Measurements from ENCODE around the gene LSR.

LSR gene

DNA sequence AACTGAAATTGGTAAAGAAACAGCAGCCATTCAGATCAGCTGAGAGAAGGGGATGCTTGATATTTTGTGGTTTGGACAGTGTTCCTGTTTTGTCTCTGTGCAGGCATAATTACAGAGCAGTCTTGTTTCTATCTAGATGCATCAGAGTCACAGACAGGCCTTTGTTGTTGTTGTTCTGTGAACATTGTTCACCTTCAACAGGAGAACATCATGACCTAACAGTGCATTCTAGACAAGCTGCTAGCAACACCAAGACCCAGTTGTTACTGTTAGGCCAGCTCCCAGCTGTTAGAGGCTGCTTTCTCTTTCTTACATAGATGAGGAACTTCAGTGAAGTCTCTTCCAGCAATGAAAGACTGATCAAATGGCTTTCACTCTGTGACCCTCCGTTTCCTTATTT, 8.5 kb upstream of the LSR start:
- in situ Hi-C loops (cut with MboI; ENCODE audit: low sequenced_read_pairs) = no loop called here

DNA sequence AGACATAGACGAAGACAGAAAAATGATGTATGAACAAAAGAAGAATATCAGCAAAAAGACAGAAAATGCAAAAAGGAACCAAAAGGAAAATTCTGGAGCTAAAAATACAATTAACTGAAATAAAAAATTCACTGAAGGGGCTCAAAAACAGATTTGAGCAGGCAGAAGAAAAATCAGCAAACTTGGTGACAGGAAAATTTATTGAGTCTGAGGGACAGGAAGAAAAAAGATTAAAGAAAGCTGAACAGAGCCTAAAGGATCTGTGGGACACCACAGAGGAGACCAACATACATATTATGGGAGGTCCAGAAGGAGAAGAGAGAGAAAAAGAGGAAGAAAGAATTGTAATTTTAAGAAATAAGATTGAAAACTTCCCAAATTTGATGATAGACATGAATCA, 7.4 kb upstream of the LSR start:
- in situ Hi-C loops (cut with MboI; ENCODE audit: low sequenced_read_pairs) = no loop called here

DNA sequence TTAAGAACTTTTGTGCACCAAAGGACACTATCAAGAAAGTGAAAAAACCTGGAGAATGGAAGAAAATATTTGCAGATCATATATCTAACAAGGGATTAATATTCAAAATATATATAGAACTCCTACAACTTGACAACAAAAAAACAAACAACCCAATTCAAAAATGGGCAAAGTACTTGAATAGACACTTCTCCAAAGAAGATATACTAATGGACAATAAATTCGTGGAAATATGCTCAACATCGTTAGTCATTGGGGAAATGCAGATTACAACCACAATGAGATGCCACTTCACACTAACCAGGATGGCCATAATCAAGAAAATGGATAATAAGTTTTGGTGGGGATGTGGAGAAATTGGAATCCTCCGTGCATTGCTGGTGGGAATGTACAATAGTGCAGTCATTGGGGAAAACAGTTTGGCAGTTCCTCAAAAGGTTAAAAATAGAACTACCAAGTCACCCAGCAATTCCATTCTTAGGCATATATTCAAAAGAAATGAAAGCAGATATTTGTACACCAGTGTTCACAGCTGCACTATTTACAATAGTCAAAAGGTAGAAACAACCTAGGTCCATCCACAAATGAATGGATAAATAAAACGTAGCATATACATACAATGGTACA, 2.2 kb upstream of the LSR start:
- in situ Hi-C loops (cut with MboI; ENCODE audit: low sequenced_read_pairs) = no loop called here

DNA sequence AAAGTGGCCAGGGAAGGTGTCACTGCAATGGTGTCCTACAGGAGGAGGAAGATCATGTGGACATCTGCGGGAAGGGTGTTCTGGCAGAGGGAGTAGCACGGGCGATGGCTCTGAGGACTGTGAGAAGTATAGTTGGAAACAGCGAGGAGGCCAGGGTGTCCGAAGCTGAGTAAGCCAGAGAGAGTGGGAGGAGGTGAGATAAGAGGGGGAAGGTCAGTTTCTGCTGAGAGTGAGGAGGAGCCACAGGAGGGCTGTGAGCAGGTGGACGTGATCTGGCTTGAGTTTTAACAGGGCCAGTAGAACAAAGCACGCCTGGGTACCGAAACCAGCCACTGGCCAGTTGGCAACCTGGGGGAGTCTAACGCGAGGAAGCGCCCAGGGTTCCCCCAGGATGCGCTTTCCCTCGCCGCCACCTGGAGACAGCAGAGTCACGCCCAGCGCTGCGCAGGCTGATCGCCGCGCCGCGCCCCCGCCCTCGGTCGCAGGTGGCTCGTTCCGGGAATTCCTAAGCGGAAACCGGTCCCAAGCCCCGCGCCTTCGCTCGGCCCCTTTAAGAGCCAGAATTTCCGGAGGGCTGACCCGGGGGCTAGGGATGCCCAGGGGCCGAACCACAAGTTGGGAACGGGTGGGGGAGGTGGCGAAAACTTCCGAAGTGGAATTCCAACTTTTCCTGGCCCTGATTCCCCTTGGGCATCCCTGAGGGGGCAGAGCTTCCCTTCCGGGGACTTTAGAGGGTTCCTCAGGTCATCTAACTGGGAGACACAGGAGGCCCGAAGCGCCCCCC, 1.1 kb upstream of the LSR start:
- in situ Hi-C loops (cut with MboI; ENCODE audit: low sequenced_read_pairs) = no loop called here

DNA sequence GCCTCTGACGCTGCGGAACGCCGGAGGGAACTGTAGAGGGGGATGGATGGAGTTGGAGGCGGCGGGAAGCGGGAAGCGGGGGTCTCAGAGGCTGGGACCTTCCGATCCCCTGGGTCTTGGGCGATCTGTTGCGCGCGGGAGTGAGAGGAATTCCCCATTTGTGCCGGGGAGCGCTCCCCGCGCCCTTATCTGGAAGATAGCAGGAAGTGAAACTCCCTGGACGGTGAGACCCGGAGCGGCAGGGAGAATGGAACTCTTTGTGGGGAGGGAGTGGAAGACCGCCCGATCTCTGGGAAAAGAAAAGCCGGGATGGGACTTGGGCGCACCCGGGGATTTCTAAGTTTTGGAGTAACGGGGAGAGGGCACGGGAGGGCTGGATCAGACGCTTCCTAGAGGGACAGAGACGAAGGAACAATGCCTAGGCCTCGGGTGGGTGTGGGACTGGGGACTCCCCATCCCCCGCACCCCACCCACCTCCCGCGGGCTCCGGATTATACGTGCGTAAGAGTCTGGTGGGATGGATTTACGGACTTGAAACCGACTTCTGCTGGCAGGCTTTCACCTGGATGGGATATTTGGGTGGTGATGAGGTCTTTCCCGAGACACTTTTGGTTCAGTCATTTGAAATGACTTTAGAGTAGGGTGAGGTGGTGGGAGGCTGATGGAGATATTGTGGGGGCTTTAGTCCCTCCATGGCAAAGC, 495 bp downstream of the LSR start:
- in situ Hi-C loops (cut with MboI; ENCODE audit: low sequenced_read_pairs) = no loop called here

DNA sequence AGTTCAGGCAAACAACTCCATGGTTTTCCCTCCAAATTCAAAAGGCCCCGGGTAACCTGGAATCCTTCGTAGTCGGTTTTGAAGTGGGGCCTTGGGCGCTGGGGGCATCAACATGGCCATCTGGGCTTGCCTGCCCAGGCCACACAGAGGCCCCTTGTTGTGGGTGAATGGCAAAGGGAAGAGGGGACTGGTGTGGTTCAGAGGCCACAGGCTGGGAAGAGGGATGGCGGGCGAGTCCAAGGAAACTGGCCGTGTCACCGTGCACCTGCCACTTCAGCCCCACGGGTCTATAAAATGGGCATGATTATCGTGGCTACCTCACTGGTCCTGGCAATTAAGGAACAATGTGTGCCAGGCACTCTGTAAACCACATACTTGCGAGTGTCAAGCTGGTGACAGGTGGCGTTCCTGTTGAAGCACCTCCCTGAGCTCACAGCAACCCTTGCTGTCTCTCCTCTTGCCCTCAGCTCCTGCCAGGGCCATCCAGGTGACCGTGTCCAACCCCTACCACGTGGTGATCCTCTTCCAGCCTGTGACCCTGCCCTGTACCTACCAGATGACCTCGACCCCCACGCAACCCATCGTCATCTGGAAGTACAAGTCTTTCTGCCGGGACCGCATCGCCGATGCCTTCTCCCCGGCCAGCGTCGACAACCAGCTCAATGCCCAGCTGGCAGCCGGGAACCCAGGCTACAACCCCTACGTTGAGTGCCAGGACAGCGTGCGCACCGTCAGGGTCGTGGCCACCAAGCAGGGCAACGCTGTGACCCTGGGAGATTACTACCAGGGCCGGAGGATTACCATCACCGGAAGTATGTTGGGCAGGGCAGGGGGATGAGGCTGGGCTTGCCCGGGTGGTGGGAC, 1.3 kb downstream of the LSR start:
- in situ Hi-C loops (cut with MboI; ENCODE audit: low sequenced_read_pairs) = no loop called here

DNA sequence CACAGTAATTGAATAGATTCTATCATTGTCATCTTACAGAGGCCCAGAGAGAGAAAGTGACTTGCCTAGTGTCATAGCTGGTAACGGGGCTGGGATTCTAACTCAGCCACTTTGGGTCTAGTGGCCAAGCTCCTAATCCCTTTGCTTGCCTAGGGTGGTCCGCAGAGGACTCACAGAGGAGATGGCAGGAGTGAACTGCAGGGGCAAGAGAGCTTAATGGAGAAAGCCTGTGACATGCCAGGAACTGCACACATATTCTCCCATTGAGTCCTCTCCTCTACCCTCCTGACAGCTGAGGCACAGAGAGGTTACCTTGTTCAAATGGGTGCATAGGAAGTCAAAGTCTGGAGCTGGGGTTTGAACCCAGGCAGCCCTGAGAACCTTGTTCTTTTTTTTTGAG, 2.7 kb downstream of the LSR start:
- in situ Hi-C loops (cut with MboI; ENCODE audit: low sequenced_read_pairs) = no loop called here

DNA sequence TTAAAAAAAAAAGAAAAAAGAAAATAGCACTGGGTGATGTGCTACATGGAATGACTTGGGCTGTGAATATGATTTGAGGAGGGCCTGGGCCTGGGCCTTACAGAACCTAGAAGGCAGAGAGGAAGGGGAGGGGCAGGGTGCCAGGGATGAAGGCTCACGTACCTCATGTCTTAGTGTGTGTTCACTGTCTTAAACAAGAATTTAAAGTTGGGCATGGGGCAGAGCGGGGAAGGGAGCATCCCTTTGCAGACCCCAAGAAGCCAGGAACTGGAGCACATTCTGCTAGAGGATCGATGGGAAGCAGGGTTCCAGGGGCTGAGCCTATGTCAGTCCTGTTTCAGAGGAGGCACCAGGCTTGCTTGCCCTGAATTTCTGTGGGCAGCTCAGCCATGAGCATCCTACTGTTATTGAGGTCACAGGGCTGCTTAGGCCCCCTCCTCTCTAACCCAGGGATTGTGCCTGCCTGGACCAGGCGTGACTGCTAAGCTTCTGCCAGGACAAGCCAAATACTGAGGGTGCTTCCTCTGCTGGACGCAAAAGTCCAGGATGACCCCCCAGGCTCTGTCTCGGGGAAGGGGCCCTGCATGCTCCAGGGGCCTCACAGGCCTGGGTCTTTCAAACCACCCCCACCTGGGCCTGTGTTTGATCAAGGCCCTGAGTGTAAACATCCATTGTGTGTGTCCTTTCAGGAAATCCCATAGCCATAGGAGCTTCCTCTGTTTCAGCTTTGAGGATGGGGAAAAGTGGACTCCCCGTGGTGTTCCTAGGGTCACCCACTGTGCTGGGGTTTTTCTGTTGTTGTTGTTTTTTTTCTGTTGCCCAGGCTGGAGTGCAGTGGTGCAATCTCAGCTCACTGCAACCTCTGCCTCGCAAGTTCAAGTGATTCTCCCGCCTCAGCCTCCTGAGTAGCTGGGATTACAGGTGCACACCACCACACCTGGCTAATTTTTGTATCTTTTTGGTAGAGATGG, 4.8 kb downstream of the LSR start:
- in situ Hi-C loops (cut with MboI; ENCODE audit: low sequenced_read_pairs) = no loop called here

DNA sequence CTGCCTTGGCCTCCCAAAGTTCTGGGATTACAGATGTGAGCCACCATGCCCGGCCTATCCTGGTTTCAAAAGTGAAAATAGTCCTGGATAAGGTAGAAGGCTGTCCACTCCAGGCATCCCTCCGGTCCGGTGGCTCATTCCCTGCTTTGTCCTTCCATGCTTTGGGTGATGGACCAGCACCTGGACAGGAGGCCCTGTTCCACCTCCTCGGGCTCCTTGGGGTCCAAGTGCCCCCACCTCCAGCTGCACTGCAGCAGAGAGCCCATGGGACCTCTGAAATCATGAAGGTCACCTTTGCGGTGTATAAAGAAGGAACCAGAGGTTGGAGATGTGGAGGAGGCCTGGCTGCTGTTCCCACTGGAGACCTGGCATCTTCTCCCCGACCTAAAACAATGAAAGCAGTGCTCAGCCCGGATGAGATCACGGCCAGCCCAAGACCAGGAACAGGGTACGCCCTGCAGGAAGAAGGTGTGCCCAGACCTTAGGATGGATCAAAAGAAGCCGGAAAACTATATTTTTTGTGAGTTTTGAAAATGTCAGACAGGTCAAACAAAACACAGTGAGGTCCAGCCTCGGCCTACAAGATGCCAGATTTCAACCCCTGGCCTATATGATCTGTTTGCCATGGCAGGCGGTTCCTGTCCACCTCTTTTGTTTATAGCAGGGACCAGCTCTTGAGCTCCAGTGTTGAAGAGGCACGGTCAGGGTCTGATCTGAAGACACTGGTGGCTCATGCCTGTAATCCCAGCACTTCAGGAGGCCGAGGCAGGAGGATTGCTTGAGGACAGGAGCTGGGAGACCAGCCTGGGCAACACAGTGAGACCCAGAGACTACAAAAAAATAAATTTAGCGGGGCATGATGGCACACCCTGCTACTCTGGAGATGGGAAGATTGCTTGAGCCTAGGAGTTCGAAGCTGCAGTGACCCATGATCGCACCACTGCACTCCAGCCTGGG, 5.8 kb downstream of the LSR start:
- in situ Hi-C loops (cut with MboI; ENCODE audit: low sequenced_read_pairs) = no loop called here

DNA sequence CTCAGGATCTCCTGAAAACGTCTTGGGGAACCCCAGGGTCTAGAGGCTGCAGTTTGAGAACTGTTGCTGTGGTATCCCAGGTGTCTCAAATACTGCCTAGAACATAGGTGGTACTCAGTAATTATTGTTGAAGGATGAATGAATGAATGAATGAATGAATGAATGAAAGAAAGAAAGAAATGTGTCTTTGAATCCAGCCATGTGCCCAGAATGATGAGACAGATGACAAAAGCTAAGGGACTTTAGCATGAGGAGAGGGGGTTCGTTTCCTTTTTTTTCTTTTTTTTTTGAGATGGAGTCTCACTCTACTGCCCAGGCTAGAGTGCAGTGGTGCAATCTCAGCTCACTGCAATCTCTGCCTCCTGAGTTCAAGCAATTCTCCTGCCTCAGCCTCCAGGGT, 7.8 kb downstream of the LSR start:
- in situ Hi-C loops (cut with MboI; ENCODE audit: low sequenced_read_pairs) = no loop called here

DNA sequence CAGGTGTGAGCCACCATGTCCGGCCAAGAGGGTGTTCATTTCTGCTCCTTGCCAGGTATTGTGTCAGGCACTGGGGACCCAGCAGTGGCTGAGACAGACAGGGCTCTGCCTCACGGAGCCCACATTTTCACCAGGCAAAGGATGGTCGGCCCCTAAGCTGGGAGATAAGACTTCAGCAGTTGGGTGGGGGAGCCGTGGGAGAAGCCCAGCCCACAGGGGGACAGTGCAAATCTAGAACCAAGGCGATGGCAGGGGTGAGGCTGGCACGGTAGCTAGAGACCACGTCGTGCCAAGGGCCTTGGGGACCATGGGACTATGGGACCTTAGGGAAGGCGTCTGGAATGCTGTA, 8.3 kb downstream of the LSR start:
- in situ Hi-C loops (cut with MboI; ENCODE audit: low sequenced_read_pairs) = no loop called here

DNA sequence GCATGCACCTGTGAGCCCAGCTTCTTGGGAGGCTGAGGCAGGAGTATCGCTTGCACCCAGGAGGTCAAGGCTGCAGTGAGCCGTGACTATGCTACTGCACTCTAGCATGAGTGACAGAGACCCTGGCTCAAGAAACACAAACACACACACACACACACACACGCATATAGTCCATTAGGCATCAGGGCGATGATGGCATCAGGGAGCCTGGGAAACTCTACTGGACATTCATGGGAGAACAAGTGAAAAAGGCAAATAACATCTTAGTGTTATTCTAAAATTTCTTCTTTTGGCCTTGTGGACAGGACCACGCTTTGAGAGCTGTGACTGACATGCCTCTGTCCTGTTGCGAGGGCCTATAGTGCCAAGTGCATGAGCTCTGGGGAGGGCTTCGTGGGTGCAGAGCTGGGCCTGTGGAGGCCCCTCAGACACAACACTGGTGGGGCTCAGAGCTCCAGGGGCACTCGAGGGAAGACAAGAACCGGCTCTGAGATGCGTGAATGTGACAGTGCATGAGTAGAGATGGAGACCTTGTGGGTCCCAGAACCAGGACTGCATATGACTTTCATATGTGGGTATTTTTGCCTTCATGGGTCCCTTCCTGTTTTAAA, 12.0 kb downstream of the LSR start:
- in situ Hi-C loops (cut with MboI; ENCODE audit: low sequenced_read_pairs) = no loop called here

DNA sequence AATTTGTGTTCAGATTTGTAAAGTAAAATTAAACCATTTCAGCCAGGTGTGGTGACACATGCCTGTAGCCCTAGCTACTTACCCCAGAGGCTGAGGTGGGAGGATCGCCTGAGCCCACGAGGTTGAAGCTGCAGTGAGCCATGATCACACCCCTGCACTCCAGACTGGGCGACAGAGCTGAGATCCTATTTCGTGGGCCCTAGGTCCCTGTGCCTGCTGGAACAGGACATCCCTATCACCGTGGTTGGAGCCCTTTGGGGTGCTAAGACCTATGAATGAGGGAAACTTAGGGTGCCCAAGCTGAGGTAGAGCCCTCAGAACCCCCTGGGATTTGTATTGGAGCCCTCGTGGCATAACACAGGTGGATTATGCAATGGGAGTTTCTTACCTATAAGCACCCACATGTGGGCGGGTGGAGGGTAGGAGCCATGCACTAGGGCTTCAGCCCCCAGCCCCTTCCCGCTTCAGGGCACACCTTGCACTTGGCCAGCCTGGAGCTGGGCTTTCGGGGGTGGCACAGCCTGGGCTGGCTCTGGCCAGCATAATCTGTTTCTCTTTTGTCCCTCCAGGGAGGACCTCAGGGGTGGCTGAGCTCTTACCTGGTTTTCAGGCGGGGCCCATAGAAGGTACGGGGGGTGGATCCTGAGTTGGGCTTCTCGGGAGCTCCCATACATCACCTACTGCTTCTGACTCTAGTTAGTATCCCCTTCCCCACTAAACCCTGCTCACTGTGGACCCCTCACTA, 12.7 kb downstream of the LSR start:
- in situ Hi-C loops (cut with MboI; ENCODE audit: low sequenced_read_pairs) = no loop called here

DNA sequence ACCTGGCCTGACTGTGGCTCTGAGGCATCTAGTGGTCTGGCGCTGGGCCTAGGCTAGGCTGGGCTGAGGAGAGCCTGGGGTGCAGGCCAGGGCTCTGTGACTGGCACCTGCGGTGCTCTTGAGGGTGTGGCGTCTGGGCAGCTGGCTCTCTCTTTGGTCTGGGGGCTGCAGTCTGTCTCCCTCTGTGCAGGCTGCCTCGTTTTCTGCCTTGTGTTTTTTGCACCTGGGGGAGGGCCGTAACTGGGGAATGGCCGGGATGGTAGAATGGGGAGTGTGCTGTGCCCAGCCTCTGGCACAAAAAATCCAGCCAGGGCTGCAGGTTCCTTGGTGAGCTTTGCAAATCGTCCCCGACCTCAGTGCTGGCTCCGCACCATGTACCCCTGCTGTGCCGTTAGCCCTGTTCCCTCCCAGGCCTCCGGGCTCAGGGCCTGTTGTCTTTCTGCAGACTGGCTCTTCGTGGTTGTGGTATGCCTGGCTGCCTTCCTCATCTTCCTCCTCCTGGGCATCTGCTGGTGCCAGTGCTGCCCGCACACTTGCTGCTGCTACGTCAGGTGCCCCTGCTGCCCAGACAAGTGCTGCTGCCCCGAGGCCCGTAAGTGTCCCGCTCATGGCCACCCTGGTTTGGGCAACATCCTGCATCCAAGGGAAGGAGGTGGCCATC, 13.4 kb downstream of the LSR start:
- in situ Hi-C loops (cut with MboI; ENCODE audit: low sequenced_read_pairs) = no loop called here

DNA sequence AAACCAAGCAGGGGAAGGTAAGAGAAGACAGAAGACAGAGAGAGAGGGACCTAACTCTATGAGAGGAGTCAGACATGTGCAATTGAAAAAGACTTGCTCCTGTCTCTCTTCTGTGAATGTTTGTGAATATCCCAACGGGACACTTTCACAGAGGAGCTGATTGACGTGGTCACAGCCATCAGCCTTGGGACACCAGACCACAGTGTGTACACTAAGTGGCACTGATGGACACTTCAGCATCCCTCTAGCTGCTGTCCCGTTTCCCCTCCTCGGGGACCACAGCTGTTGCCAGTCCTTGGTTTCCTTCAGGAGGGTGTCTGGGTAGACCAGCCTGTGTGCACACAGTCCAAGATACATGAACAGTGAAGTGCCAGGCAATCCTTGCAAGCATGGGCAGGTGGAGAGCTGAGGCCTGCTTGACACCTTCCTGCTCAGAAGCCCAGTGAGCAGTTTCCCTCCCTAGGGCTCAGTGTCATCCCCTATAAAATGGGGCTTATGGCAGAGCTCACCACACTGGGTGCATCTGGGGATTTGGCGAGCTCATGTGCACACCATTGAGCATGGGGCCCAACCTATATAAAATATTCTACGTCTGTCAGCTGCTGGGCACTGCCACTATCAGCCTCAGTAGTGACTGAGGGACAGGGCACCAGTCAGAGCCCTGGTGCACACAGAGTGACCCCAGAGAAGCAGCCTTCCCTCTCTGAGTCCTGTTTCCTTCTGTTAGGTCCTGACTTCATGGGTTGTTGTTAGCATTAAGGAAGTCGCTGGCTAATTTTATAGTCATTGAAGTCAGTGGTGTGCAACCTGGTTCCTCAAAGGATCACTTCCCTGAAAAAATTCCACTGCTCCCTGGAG, 15.7 kb downstream of the LSR start:
- in situ Hi-C loops (cut with MboI; ENCODE audit: low sequenced_read_pairs) = no loop called here

DNA sequence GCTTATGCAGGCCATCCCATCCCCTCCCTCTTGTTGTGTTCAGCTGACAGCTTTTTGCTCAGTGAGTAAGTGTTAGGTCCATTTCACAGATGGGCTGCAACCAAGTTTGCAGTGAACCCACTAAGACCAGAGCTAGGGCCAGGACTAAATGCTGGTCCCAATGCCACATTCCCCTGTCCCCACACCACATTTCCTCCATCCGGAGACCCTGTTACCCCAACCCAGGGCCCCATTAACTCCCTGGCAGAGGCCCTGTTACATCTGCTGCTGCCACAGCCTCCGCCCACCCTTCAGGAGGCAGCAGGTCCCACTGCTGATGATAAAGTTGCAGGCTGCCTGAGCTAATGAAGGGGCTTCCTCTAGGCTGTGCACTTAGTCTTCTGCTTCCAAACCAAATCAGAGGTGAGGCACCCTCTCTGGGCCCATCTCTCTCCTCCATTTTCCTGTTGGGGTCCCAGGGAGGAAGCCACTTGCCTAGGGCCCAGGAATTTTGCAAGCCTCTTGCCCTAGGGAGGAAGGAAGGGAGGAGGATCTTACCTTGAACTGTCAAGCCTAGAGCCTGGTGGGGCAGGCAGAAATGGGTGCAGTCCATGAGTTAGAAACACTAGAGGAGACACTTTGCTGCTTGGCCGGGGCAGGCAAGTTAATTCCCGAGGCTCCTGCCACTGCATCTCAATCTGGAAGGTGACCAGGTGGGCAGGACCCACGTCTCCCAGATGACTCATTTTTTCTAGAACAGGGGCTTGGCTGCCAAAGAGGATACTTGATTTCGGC, 16.5 kb downstream of the LSR start:
- in situ Hi-C loops (cut with MboI; ENCODE audit: low sequenced_read_pairs) = no loop called here
